Neural cell (in vitro differentiated cells): ENCODE measurements around the gene ELF1. TPM values are rescaled to one million over a fixed set of nuclear protein-coding genes. Genes with fewer than 3 reads are reported as not detected.

Experiments used
- H2AFZ ChIP-seq: fragments of 200-600, 300-800 bp; sonication (generic), shearing (Covaris generic); 2 replicates; pipeline ENCODE4 v1.6.0; 2014; ENCODE audit warnings: low read depth, mild to moderate bottlenecking, antibody characterized with exemption, low read length, moderate library complexity
- H3F3A ChIP-seq: fragments of 200-600 bp; shearing (Covaris generic); 2 replicates; pipeline ENCODE4 v1.6.1; 2016; ENCODE audit warnings: mild to moderate bottlenecking, moderate library complexity, mixed read lengths, antibody characterized with exemption, low read length; ENCODE audit not compliant: insufficient read depth, poor library complexity, severe bottlenecking
- H3K27ac ChIP-seq: fragments of 200-600, 300-800 bp; sonication (generic), shearing (Covaris generic); 2 replicates; pipeline ENCODE4 v1.5.1; 2014; ENCODE audit warnings: mild to moderate bottlenecking, low read length, moderate library complexity
- H3K27me3 ChIP-seq: fragments of 300-800, 200-600 bp; sonication (generic), shearing (Covaris generic); 2 replicates; pipeline ENCODE4 v1.6.0; 2014; ENCODE audit warnings: mild to moderate bottlenecking, low read depth, low read length, moderate library complexity; ENCODE audit not compliant: insufficient read depth
- H3K36me3 ChIP-seq: fragments of 300-800, 200-600 bp; sonication (generic), shearing (Covaris generic); 2 replicates; pipeline ENCODE4 v1.5.1; 2014; ENCODE audit warnings: mild to moderate bottlenecking, antibody characterized with exemption, low read length, moderate library complexity; ENCODE audit not compliant: insufficient read depth
- H3K4me2 ChIP-seq: fragments of 300-800, 200-600 bp; sonication (generic), shearing (Covaris generic); 2 replicates; pipeline ENCODE4 v1.6.0; 2014; ENCODE audit warnings: mild to moderate bottlenecking, low read length
- H3K4me3 ChIP-seq: fragments of 300-800, 200-600 bp; sonication (generic), shearing (Covaris generic); 2 replicates; pipeline ENCODE4 v1.5.1; 2014; ENCODE audit warnings: mild to moderate bottlenecking, low read length, moderate library complexity
- H3K79me2 ChIP-seq: fragments of 200-600 bp; shearing (Covaris generic); replicated peaks from 2 replicates; pipeline ENCODE4 v1.6.0; 2014; ENCODE audit warnings: mild to moderate bottlenecking, low read length, moderate library complexity; ENCODE audit not compliant: insufficient read depth
- H3K9ac ChIP-seq: fragments of 300-800, 200-600 bp; sonication (generic), shearing (Covaris generic); 2 replicates; pipeline ENCODE4 v1.6.1; 2016; ENCODE audit warnings: mild to moderate bottlenecking, low read length, mixed read lengths
- H3K9me2 ChIP-seq: fragments of 200-600 bp; shearing (Covaris generic); 2 replicates; pipeline ENCODE4 v1.6.1; 2016; ENCODE audit warnings: mild to moderate bottlenecking, low read length, mixed read lengths; ENCODE audit not compliant: insufficient read depth
- H3K9me3 ChIP-seq: fragments of 200-600, 300-800 bp; sonication (generic), shearing (Covaris generic); 2 replicates; pipeline ENCODE4 v1.6.1; 2016; ENCODE audit warnings: mild to moderate bottlenecking, mixed run types, low read length, moderate library complexity, mixed read lengths
- H4K20me1 ChIP-seq: fragments of 200-600 bp; shearing (Covaris generic); 2 replicates; pipeline ENCODE4 v1.6.1; 2016; ENCODE audit warnings: mild to moderate bottlenecking, mixed run types; ENCODE audit not compliant: insufficient read depth
- EP300 ChIP-seq: fragments of 450-650 bp; conservative IDR thresholded peaks from 2 replicates; pipeline ENCODE4 v1.6.1; 2014; ENCODE audit warnings: antibody characterized with exemption, mild to moderate bottlenecking, moderate library complexity; ENCODE audit not compliant: poor library complexity, severe bottlenecking
- EZH2 ChIP-seq: fragments of 200-600, 300-800 bp; shearing (Covaris generic), sonication (generic); IDR thresholded peaks from 2 replicates; pipeline ENCODE4 v1.6.1; 2014; ENCODE audit warnings: antibody characterized with exemption, low read length, borderline replicate concordance, mild to moderate bottlenecking; ENCODE audit not compliant: insufficient read depth, poor library complexity, severe bottlenecking
- MXI1 ChIP-seq: fragments of 450-650 bp; conservative IDR thresholded peaks from 2 replicates; pipeline ENCODE4 v1.6.1; 2014; ENCODE audit warnings: antibody characterized with exemption, mild to moderate bottlenecking; ENCODE audit not compliant: poor library complexity, severe bottlenecking
- POLR2AphosphoS5 ChIP-seq: IDR thresholded peaks from 2 replicates; pipeline ENCODE4 v1.6.1; 2012
- RAD21 ChIP-seq: fragments of 450-650 bp; conservative IDR thresholded peaks from 2 replicates; pipeline ENCODE4 v1.6.1; 2014; ENCODE audit warnings: antibody characterized with exemption, mild to moderate bottlenecking, moderate library complexity
- SMC3 ChIP-seq: fragments of 450-650 bp; conservative IDR thresholded peaks from 2 replicates; pipeline ENCODE4 v1.6.1; 2014; ENCODE audit warnings: antibody characterized with exemption, mild to moderate bottlenecking, moderate library complexity; ENCODE audit not compliant: poor library complexity
- TAF1 ChIP-seq: IDR thresholded peaks from 2 replicates; pipeline ENCODE4 v1.6.1; 2012; ENCODE audit warnings: low read depth
- polyA plus RNA-seq: library from polyadenylated mRNA; depleted of rRNA; stranded (reverse); fragments of >200 nt; gene quantifications from 2 replicates; pipeline ENCODE4 v1.2.3, GENCODE V29; 2014
- TF ChIP-seq, protein P1 (sequence below): fragments of 450-650 bp; IDR thresholded peaks from 2 replicates; pipeline ENCODE4 v1.5.1; 2014; ENCODE audit warnings: antibody characterized with exemption, mild to moderate bottlenecking, moderate library complexity; ENCODE audit not compliant: poor library complexity, severe bottlenecking
- TF ChIP-seq, protein P2 (sequence below): IDR thresholded peaks from 2 replicates; pipeline ENCODE4 v1.6.1; 2012; ENCODE audit warnings: borderline replicate concordance

Gene ELF1
- polyA plus RNA-seq, 1 donor from 2014 or later = 2.0 TPM

DNA sequence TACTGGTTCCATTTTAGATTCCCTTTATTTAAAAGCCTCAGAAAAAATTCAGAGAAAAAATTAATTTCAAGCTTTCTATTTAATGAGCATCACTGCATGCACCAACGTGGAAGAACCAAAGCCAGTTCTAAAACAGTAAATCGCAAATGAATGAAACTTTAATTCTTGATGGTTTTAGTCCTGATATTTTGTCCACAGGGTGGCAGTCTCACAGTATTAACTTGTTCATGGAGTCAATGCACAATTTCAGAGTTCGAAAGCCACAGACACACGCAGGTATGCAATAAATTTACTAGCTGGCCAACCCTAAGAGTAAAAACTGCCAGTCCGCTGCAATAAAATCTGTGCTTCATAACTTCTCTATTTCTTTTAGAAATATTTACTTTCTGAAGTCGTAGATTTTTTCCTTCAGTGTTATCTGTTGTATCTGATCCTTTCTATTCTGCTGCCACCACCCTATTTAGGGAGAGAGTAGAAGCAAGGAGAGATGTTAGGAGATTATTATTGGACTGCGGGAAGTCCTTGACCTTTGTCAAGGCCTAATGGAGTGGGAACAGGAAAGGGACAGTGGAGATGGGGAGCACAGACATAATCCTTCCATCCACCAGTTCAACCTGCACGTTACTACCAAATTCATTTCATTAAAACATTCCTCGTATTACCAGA is 35.2 kb upstream of the ELF1 start:
- no peaks in the 10 kb centered on the region for H3K36me3 ChIP-seq
- no peaks in the 10 kb centered on the region for H3K27me3 ChIP-seq
- no peaks in the 10 kb centered on the region for H3K9me2 ChIP-seq
- H4K20me1 ChIP-seq = no peaks in the 10 kb centered on the region
- no peak overlapping the region for H3K27ac ChIP-seq
- H3K79me2 ChIP-seq = no peaks in the 10 kb centered on the region
- H2AFZ ChIP-seq = no peak overlapping the region
- no peak overlapping the region for H3K4me3 ChIP-seq
- H3K9ac ChIP-seq = no peak overlapping the region
- no peaks in the 10 kb centered on the region for H3K9me3 ChIP-seq
- no peak overlapping the region for H3K4me2 ChIP-seq
- TF ChIP-seq RAD21 = peak; percentile 58
- TF ChIP-seq, protein P1, sequence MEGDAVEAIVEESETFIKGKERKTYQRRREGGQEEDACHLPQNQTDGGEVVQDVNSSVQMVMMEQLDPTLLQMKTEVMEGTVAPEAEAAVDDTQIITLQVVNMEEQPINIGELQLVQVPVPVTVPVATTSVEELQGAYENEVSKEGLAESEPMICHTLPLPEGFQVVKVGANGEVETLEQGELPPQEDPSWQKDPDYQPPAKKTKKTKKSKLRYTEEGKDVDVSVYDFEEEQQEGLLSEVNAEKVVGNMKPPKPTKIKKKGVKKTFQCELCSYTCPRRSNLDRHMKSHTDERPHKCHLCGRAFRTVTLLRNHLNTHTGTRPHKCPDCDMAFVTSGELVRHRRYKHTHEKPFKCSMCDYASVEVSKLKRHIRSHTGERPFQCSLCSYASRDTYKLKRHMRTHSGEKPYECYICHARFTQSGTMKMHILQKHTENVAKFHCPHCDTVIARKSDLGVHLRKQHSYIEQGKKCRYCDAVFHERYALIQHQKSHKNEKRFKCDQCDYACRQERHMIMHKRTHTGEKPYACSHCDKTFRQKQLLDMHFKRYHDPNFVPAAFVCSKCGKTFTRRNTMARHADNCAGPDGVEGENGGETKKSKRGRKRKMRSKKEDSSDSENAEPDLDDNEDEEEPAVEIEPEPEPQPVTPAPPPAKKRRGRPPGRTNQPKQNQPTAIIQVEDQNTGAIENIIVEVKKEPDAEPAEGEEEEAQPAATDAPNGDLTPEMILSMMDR = peak; percentile 65
- no peak for TF ChIP-seq TAF1
- TF ChIP-seq SMC3 = peak; percentile 67
- peaks cover 6% of the 10 kb centered on the region for H3F3A ChIP-seq

DNA sequence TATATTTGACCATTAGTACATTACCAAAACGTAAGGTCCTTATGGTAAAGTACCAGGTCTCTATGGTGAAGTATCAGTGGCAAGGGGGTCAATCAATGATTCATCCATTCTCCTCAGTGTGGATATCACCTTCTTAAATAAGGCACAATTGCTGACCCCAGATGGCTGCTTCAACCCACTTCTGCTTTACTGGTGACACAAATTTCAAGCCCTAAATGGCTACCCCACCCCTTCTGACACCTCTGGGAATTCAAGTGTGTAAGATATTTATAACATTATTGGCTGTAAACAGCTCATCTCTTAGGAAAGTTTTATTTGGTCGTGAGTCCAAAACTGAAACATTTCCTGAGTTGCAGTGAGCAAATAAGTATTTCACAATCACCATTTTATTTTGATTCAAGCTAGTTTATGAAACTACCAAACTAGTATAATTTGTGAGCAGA is 34.3 kb upstream of the ELF1 start:
- no peaks in the 10 kb centered on the region for H3K79me2 ChIP-seq
- H2AFZ ChIP-seq = no peak overlapping the region
- no peak for TF ChIP-seq MXI1
- TF ChIP-seq, protein P2, sequence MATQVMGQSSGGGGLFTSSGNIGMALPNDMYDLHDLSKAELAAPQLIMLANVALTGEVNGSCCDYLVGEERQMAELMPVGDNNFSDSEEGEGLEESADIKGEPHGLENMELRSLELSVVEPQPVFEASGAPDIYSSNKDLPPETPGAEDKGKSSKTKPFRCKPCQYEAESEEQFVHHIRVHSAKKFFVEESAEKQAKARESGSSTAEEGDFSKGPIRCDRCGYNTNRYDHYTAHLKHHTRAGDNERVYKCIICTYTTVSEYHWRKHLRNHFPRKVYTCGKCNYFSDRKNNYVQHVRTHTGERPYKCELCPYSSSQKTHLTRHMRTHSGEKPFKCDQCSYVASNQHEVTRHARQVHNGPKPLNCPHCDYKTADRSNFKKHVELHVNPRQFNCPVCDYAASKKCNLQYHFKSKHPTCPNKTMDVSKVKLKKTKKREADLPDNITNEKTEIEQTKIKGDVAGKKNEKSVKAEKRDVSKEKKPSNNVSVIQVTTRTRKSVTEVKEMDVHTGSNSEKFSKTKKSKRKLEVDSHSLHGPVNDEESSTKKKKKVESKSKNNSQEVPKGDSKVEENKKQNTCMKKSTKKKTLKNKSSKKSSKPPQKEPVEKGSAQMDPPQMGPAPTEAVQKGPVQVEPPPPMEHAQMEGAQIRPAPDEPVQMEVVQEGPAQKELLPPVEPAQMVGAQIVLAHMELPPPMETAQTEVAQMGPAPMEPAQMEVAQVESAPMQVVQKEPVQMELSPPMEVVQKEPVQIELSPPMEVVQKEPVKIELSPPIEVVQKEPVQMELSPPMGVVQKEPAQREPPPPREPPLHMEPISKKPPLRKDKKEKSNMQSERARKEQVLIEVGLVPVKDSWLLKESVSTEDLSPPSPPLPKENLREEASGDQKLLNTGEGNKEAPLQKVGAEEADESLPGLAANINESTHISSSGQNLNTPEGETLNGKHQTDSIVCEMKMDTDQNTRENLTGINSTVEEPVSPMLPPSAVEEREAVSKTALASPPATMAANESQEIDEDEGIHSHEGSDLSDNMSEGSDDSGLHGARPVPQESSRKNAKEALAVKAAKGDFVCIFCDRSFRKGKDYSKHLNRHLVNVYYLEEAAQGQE = no peak
- TF ChIP-seq SMC3 = no peak
- no peak for TF ChIP-seq TAF1
- TF ChIP-seq POLR2AphosphoS5 = no peak
- TF ChIP-seq, protein P1 = no peak
- no peak for TF ChIP-seq EP300
- TF ChIP-seq EZH2 = no peak
- TF ChIP-seq RAD21 = no peak
- H3K36me3 ChIP-seq = no peaks in the 10 kb centered on the region
- H3F3A ChIP-seq = no peaks in the 10 kb centered on the region
- no peak overlapping the region for H3K27ac ChIP-seq
- H4K20me1 ChIP-seq = no peaks in the 10 kb centered on the region
- H3K9me3 ChIP-seq = no peaks in the 10 kb centered on the region
- no peak overlapping the region for H3K4me3 ChIP-seq
- no peak overlapping the region for H3K9ac ChIP-seq
- no peaks in the 10 kb centered on the region for H3K27me3 ChIP-seq
- no peak overlapping the region for H3K4me2 ChIP-seq
- H3K9me2 ChIP-seq = no peaks in the 10 kb centered on the region
